GM19099 (cell line): ENCODE data around the gene PITX1.

ENCODE experiments used
- POLR2A ChIP-seq: IDR thresholded peaks from 3 replicates; pipeline ENCODE4 v1.6.1; 2011; ENCODE audit warnings: low read depth; ENCODE audit not compliant: insufficient read length; ENCODE audit errors: extremely low read depth

The PITX1 gene

GRCh38 chr5:135033901-135034235, at the start of gene PITX1:
Gene PITX1 (minus strand): TSS chr5:135034228. CDS start chr5:135033881, 347 bp downstream.
- no peak for TF ChIP-seq POLR2A

GRCh38 chr5:135081240-135081639, 47.2 kb upstream of the PITX1 start:
- no peak for TF ChIP-seq POLR2A

GRCh38 chr5:135079760-135080159, 45.7 kb upstream of the PITX1 start:
- no peak for TF ChIP-seq POLR2A

- TF ChIP-seq POLR2A: no peak
Observed at GRCh38 chr5:135079099-135079681, 45.2 kb upstream of the PITX1 start.

GRCh38 chr5:135076801-135077200, 42.8 kb upstream of the PITX1 start:
- no peak for TF ChIP-seq POLR2A

- TF ChIP-seq POLR2A: no peak
Observed at GRCh38 chr5:135076051-135076491, 42.0 kb upstream of the PITX1 start.

- TF ChIP-seq POLR2A: no peak
Observed at GRCh38 chr5:135075621-135076020, 41.6 kb upstream of the PITX1 start.

GRCh38 chr5:135073761-135074345, 39.8 kb upstream of the PITX1 start:
- no peak for TF ChIP-seq POLR2A

- TF ChIP-seq POLR2A: no peak
Observed at GRCh38 chr5:135072387-135073281, 38.6 kb upstream of the PITX1 start.

GRCh38 chr5:135071311-135071710, 37.3 kb upstream of the PITX1 start:
- TF ChIP-seq POLR2A: no peak

- TF ChIP-seq POLR2A: no peak
Observed at GRCh38 chr5:135069895-135070657, 36.0 kb upstream of the PITX1 start.

- no peak for TF ChIP-seq POLR2A
Observed at GRCh38 chr5:135069016-135069770, 35.2 kb upstream of the PITX1 start.

- no peak for TF ChIP-seq POLR2A
Observed at GRCh38 chr5:135067587-135067986, 33.6 kb upstream of the PITX1 start.

GRCh38 chr5:135066781-135067180, 32.8 kb upstream of the PITX1 start:
- TF ChIP-seq POLR2A: no peak
